SK-N-SH (cell line): Measurements from ENCODE around the gene PNO1. TPM values are rescaled to one million over a fixed set of nuclear protein-coding genes. Genes with fewer than 3 reads are reported as not detected.

Source experiments
- CTCF ChIA-PET: fragments of 300-600, 350-600 bp; formaldehyde crosslinking; extraction: SDS; loops from one replicate; lab custom pipeline; 2021; lab: Yijun Ruan, JAX
- POLR2A ChIA-PET: fragments of 350-600 bp; sonication (Branson Sonifier 250); formaldehyde crosslinking; extraction: SDS; loops from one replicate; lab custom pipeline; 2020; ENCODE audit warnings: antibody characterized with exemption, inconsistent platforms; lab: Yijun Ruan, JAX
- DNase-seq: peaks from one replicate; pipeline ENCODE4 v3.0.0; 2012
- H2AFZ ChIP-seq: fragments of 200-600 bp; sonication (generic); 2 replicates; pipeline ENCODE4 v1.8.1; 2016; ENCODE audit warnings: antibody characterized with exemption, mild to moderate bottlenecking, low read depth
- H3F3A ChIP-seq: fragments of 200-600 bp; sonication (generic); replicated peaks from 2 replicates; pipeline ENCODE3; 2016; ENCODE audit warnings: antibody characterized with exemption, mild to moderate bottlenecking; ENCODE audit not compliant: insufficient read depth
- H3K27ac ChIP-seq, 2 experiments: fragments of 200-500 bp in 1 of 2; fragments of 200-600 bp in 1 of 2; sonication (Bioruptor generic) in 1 of 2; sonication (generic), shearing (Covaris generic) in 1 of 2; 2 replicates each; pipeline versions ENCODE4 v1.5.1 to v1.6.1; 2014 to 2016; ENCODE audit warnings: low read depth in 2 of 2, inconsistent platforms in 1 of 2, low read length in 1 of 2, mild to moderate bottlenecking in 1 of 2, mixed read lengths in 1 of 2
- H3K27me3 ChIP-seq: fragments of 200-600 bp; sonication (generic), shearing (Covaris generic); 2 replicates; pipeline ENCODE4 v1.6.1; 2016; ENCODE audit warnings: mixed run types; ENCODE audit not compliant: insufficient read depth
- H3K36me3 ChIP-seq, 2 experiments: fragments of 200-500 bp in 1 of 2; fragments of 200-600 bp in 1 of 2; sonication (Bioruptor generic) in 1 of 2; sonication (generic) in 1 of 2; replicated peaks in 1 of 2; 2 replicates each; pipeline versions ENCODE3 to v1.5.1; 2014 to 2016; ENCODE audit warnings: low read length in 1 of 2, mild to moderate bottlenecking in 1 of 2; ENCODE audit not compliant: insufficient read depth in 2 of 2, control insufficient read depth in 1 of 2
- H3K4me1 ChIP-seq, 2 experiments: fragments of 200-500 bp in 1 of 2; fragments of 200-600 bp in 1 of 2; sonication (Bioruptor generic) in 1 of 2; sonication (generic), shearing (Covaris generic) in 1 of 2; 2 replicates each; pipeline versions ENCODE4 v1.5.1 to v1.6.1; 2014 to 2016; ENCODE audit warnings: low read depth in 1 of 2, low read length in 1 of 2, mixed run types in 1 of 2; ENCODE audit not compliant: insufficient read depth in 2 of 2, control insufficient read depth in 1 of 2
- H3K4me2 ChIP-seq: fragments of 200-600 bp; sonication (generic), shearing (Covaris generic); 2 replicates; pipeline ENCODE4 v1.6.1; 2017; ENCODE audit warnings: mixed run types
- H3K4me3 ChIP-seq, 2 experiments: fragments of 200-500 bp in 1 of 2; fragments of 200-600 bp in 1 of 2; sonication (Bioruptor generic) in 1 of 2; sonication (generic), shearing (Covaris generic) in 1 of 2; 2 replicates each; pipeline versions ENCODE4 v1.5.1 to v1.8.1; 2014 to 2016; ENCODE audit warnings: low read depth in 2 of 2, inconsistent platforms in 1 of 2, low read length in 1 of 2, mild to moderate bottlenecking in 1 of 2, mixed read lengths in 1 of 2, moderate library complexity in 1 of 2
- H3K79me2 ChIP-seq: fragments of 200-600 bp; sonication (generic); 2 replicates; pipeline ENCODE4 v1.8.1; 2017; ENCODE audit warnings: mild to moderate bottlenecking; ENCODE audit not compliant: insufficient read depth
- H3K9ac ChIP-seq: fragments of 200-600 bp; sonication (generic); 2 replicates; pipeline ENCODE4 v1.6.1; 2017; ENCODE audit warnings: mixed run types
- H3K9me2 ChIP-seq: fragments of 200-600 bp; sonication (generic); 2 replicates; pipeline ENCODE4 v1.6.1; 2017; ENCODE audit warnings: mixed run types
- H3K9me3 ChIP-seq: fragments of 200-600 bp; sonication (generic); 2 replicates; pipeline ENCODE4 v1.6.1; 2017; ENCODE audit warnings: mixed run types, mild to moderate bottlenecking, moderate library complexity
- H4K20me1 ChIP-seq: fragments of 200-600 bp; sonication (generic); 2 replicates; pipeline ENCODE4 v1.6.1; 2017; ENCODE audit warnings: mild to moderate bottlenecking, mixed run types; ENCODE audit not compliant: insufficient read depth
- FOXM1 ChIP-seq: IDR thresholded peaks from 2 replicates; pipeline ENCODE4 v1.4.0; 2012; ENCODE audit warnings: low read depth, mild to moderate bottlenecking
- WGBS: methylation state at CpG from one replicate; pipeline ENCODE4 v1.1.6; 2017; ENCODE audit warnings: low lambda C conversion rate; 5-methylcytosine and 5-hydroxymethylcytosine counted together
- polyA plus RNA-seq, 3 experiments: library from polyadenylated mRNA; depleted of rRNA; stranded (reverse); fragments of >200 nt; gene quantifications; 2 replicates each; pipeline ENCODE4 v1.2.3, GENCODE V29; 2012
- TF ChIP-seq, protein P1 (sequence below): IDR thresholded peaks from 2 replicates; pipeline ENCODE4 v1.6.1; 2012; ENCODE audit warnings: mild to moderate bottlenecking, low read depth, low read length, moderate library complexity
- TF ChIP-seq, protein P2 (sequence below): fragments of 150-350 bp; IDR thresholded peaks from 2 replicates; pipeline ENCODE4 v1.6.1; 2017; ENCODE audit warnings: antibody characterized with exemption, low read length, low read depth, borderline replicate concordance
- TF ChIP-seq, protein P3 (sequence below): IDR thresholded peaks from 2 replicates; pipeline ENCODE4 v1.4.0; 2012; ENCODE audit warnings: low read depth
- TF ChIP-seq, protein P4 (sequence below): IDR thresholded peaks from 2 replicates; pipeline ENCODE4 v1.4.0; 2012; ENCODE audit warnings: low read depth, borderline replicate concordance

Gene PNO1
- polyA plus RNA-seq, 1 of the 3 experiments (the other 2 are of a cell fraction), result 20.6 TPM

DNA sequence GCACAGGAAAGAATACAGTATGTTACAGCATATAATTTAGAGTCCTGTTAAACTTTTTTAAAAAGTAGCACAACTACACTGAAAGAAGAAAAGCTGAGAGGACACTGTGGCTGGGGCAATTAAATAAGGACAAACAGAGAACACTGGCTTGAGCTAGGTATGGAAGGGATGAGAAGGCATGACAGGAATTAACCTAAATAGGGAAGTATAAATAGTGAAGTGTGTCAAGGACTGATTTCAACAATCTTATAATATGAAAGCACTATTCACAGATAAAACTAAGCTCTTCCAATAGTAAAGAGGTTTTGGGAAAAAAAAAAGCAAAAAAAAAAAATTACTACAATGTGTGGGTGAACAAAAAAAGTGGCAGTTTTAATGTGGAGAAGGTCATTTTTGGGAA lies 49.1 kb downstream of the PNO1 start (continued):
- TF ChIP-seq, protein P1, sequence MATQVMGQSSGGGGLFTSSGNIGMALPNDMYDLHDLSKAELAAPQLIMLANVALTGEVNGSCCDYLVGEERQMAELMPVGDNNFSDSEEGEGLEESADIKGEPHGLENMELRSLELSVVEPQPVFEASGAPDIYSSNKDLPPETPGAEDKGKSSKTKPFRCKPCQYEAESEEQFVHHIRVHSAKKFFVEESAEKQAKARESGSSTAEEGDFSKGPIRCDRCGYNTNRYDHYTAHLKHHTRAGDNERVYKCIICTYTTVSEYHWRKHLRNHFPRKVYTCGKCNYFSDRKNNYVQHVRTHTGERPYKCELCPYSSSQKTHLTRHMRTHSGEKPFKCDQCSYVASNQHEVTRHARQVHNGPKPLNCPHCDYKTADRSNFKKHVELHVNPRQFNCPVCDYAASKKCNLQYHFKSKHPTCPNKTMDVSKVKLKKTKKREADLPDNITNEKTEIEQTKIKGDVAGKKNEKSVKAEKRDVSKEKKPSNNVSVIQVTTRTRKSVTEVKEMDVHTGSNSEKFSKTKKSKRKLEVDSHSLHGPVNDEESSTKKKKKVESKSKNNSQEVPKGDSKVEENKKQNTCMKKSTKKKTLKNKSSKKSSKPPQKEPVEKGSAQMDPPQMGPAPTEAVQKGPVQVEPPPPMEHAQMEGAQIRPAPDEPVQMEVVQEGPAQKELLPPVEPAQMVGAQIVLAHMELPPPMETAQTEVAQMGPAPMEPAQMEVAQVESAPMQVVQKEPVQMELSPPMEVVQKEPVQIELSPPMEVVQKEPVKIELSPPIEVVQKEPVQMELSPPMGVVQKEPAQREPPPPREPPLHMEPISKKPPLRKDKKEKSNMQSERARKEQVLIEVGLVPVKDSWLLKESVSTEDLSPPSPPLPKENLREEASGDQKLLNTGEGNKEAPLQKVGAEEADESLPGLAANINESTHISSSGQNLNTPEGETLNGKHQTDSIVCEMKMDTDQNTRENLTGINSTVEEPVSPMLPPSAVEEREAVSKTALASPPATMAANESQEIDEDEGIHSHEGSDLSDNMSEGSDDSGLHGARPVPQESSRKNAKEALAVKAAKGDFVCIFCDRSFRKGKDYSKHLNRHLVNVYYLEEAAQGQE, result no peak
- TF ChIP-seq FOXM1, result no peak
- TF ChIP-seq, protein P2, sequence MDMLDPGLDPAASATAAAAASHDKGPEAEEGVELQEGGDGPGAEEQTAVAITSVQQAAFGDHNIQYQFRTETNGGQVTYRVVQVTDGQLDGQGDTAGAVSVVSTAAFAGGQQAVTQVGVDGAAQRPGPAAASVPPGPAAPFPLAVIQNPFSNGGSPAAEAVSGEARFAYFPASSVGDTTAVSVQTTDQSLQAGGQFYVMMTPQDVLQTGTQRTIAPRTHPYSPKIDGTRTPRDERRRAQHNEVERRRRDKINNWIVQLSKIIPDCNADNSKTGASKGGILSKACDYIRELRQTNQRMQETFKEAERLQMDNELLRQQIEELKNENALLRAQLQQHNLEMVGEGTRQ, result no peak
- TF ChIP-seq, protein P3, sequence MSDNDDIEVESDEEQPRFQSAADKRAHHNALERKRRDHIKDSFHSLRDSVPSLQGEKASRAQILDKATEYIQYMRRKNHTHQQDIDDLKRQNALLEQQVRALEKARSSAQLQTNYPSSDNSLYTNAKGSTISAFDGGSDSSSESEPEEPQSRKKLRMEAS, result no peak
- TF ChIP-seq, protein P4, sequence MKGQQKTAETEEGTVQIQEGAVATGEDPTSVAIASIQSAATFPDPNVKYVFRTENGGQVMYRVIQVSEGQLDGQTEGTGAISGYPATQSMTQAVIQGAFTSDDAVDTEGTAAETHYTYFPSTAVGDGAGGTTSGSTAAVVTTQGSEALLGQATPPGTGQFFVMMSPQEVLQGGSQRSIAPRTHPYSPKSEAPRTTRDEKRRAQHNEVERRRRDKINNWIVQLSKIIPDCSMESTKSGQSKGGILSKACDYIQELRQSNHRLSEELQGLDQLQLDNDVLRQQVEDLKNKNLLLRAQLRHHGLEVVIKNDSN, result no peak
- TF ChIP-seq, all 33 proteins: peak for 0

DNA sequence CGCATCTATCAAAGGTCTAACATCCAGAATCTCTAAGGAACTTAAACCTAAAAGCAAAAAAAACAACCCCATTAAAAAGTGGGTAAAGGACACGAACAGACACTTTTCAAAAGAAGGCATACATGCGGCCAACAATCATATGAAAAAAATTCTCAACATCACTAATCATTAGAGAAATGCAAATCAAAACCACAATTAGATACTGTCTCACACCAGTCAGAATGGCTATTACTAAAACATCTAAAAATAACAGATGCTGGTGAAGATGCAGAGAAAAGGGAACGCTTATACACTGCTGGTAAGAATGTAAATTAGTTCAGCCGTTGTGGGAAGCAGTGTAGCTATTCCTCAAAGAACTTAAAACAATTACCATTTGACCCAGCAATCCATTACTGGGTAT lies 56.7 kb downstream of the PNO1 start:
- H4K20me1 ChIP-seq, result peaks cover 74% of the 10 kb centered on the region
- DNase-seq, result no peak
- no peaks in the 10 kb centered on the region for H3K27me3 ChIP-seq
- H3K9ac ChIP-seq, result no peak overlapping the region
- no peaks in the 10 kb centered on the region for H3F3A ChIP-seq
- CTCF ChIA-PET, result interaction anchor here (1.1 to 1.8 kb wide), 3 partner anchors 10 to 18 kb away, joined by 4 to 7 read pairs (median 5); no protein-coding TSS in a partner anchor
- 97% methylated on average over 5 of the region's 5 CpGs for WGBS
- TF ChIP-seq, protein P1, result no peak
- TF ChIP-seq, all 33 proteins: peak for 0
- Histone ChIP-seq H3K79me2 (peaks cover 100% of the 10 kb centered on the region), H3K4me3 (no peak overlapping the region), H3K4me2 (no peak overlapping the region), H3K36me3 (peaks cover 12 to 26% of the 10 kb centered on the region in 2 experiments), H3K4me1 (peaks cover 12 to 14% of the 10 kb centered on the region in 2 experiments; a peak in 3 of 4 replicates), H3K27ac (no peak overlapping the region), H3K9me2 (no peaks in the 10 kb centered on the region), H3K9me3 (no peaks in the 10 kb centered on the region), H2AFZ (no peak overlapping the region)
- POLR2A ChIA-PET, result no interaction called here
